Cardiac fibroblast (primary cell): ENCODE results near the gene SNAI1.

Source experiments
- DNase-seq, 2 donors: peaks; one replicate each; pipeline versions ENCODE4 v3.0.0 to v3.0.0-alpha.2; 2010; ENCODE audit warnings: low read depth in 2 of 2
- H3K4me3 ChIP-seq, 2 donors: replicated peaks in 1 of 2; 1 replicate in 1 of 2; 2 replicates in 1 of 2; pipeline ENCODE4 v1.5.1; 2011; ENCODE audit warnings: low read depth in 2 of 2, low read length in 2 of 2, mild to moderate bottlenecking in 2 of 2, moderate library complexity in 1 of 2
- TF ChIP-seq, protein P1 (sequence below): IDR thresholded peaks from one replicate; pipeline ENCODE4 v1.5.1; 2011; ENCODE audit warnings: low read depth, mild to moderate bottlenecking, low read length, inconsistent platforms

SNAI1 gene

DNA sequence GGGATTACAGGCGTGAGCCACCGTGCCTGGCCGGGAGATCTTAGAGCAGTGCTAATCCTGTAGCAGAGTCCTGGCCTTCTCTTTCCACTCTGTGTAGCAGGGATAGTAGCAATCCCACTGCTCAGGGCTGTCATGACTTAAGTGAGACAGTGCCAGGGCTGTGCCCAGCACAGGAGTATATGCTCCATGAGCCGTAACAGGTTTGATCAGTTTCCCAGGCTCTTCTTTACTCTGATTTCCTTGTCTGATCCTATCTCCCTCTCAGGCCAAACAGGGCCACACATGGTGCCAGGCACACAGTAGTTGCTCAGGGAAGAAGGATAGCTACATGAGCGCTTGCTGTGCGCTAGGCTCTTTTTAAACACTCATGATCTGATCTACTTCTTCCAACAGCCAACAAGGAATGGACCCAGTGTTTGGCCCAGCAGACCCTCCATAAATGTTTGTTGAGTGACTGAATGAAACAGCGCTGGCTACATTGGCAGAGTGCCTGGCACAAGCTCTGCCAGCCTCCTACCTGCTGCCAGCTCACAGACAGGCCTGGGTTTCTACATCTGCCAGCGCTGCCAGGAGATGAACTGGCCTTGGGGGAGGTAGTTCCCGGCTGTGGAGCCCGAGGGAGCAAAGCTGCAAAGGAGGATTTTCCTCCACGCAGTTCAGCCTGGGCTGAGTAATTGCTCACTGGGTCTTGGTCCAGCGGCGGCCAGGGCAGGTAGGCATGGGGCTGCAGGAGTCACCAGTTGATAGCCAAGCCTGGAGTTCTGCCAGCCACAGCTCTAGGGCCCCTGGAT, 36.9 kb downstream of the SNAI1 start:
- DNase-seq, result no peak
- TF ChIP-seq, protein P1, sequence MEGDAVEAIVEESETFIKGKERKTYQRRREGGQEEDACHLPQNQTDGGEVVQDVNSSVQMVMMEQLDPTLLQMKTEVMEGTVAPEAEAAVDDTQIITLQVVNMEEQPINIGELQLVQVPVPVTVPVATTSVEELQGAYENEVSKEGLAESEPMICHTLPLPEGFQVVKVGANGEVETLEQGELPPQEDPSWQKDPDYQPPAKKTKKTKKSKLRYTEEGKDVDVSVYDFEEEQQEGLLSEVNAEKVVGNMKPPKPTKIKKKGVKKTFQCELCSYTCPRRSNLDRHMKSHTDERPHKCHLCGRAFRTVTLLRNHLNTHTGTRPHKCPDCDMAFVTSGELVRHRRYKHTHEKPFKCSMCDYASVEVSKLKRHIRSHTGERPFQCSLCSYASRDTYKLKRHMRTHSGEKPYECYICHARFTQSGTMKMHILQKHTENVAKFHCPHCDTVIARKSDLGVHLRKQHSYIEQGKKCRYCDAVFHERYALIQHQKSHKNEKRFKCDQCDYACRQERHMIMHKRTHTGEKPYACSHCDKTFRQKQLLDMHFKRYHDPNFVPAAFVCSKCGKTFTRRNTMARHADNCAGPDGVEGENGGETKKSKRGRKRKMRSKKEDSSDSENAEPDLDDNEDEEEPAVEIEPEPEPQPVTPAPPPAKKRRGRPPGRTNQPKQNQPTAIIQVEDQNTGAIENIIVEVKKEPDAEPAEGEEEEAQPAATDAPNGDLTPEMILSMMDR, result no peak
- no peak overlapping the region for H3K4me3 ChIP-seq

DNA sequence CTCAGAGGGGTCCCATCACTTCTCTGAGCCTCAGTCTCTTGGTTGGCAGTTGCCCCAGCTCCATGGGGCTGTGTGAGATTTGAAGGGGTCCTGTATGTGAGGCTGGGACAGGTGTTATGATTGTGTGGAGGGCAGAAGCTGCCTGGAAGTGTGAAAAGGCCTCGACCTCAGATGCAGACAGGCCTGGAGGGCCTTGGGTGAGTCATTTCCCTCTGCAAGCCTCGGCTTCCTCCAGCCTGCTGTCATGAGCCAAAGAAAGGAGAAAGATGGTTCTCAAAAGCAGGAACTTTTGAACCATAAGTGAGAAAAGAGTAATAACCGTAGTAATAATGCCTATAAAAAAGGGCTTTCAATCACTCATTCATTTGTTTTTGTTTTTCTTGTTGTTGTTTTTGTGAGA, 37.5 kb downstream of the SNAI1 start:
- peak in 1 of 2 donors; percentile 66 for DNase-seq
- TF ChIP-seq, protein P1, result no peak
- H3K4me3 ChIP-seq, result no peak overlapping the region

DNA sequence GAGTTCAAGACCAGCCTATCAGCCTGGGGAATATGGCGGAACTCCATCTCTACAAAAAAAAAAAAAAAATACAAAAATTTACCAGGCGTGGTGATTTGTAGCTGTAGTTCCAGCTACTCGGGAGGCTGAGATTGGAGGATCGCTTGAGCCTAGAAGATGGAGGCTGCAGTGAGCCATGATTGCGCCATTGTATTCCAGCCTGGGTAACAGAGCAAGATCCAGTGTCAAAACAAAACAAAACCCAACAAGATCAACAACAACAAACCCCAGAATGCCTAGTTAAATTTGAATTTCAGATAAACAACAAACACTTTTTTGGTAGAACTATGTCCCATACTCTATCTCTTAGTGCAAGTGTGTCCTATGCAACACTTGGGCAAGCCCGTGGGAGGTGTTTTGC, 39.9 kb downstream of the SNAI1 start:
- TF ChIP-seq, protein P1, result no peak
- DNase-seq, result no peak
- no peak overlapping the region for H3K4me3 ChIP-seq

DNA sequence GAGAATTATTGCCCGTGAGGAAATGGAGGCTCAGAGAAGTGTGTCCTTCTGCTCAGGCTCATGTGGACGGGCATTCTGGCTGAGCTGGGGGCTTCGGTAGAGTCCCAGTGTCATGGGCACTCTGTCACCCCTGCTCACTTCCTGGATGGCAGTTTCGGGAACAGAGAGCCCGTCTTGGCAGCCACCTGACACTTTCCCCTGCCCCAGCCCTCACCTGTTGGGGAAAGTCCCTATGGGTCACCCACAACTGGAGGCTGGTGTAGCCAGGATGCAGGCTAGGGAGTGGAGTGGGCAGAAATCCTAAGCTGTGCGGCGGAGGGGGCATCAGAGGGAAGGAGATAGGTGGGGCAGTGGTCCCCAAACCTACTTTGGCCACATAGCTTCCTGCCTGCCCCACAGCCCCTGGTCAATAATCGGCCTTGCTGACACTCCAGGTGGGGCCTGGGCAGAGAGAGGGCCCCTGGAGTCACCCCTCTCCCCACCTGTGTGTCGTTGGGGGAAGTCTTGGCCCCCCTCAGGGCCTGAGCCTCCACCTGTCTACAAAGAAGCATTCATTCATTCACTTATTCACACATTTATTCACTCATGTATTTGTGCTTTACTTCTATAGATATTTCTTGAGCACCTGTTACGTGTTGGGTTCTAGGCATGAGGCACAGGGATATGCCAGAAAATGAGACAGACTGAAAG, 40.5 kb downstream of the SNAI1 start:
- TF ChIP-seq, protein P1, result no peak
- DNase-seq, result no peak
- H3K4me3 ChIP-seq, result no peak overlapping the region

DNA sequence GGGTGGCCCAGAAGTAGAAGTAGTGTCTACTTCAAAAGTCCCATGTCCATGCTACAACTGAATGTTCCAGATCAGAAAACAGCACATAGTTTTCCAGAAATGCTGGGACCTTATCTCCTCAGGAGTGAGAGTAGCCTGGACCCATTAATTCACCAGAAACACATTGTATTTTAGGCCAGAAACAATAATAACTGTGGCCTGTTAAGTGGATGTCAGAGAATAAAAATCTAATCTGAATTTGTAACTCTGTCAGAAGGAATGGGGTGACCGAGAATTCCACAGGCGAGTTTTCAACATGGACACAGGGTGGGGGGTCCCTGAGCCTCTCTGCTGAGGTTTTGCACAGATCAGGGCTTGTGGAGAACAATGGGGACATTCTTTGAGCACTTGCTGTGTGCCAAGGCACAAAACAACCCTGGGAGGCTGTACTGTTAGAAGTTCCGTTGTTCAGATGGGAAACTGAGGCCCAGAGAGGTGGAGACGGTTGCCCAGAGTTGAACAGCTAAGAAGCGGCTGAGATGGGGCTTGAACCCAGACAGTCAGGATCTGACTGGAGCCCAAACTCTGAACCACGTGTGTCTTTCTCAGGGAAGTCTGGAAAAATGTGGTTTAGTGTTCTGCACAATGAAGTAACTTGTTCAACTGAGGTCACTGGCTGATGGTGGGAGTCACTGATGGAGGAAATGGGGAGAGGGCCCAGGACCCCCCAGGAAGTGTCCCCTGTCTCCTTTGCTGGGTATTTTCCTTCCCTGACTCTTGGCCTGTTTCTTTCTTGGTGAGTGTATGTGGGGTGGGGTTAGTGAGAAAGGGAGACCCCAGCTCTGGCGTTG, 44.2 kb downstream of the SNAI1 start:
- DNase-seq, result peak; percentile 31 to 36
- H3K4me3 ChIP-seq, result no peak overlapping the region
- TF ChIP-seq, protein P1, result no peak

DNA sequence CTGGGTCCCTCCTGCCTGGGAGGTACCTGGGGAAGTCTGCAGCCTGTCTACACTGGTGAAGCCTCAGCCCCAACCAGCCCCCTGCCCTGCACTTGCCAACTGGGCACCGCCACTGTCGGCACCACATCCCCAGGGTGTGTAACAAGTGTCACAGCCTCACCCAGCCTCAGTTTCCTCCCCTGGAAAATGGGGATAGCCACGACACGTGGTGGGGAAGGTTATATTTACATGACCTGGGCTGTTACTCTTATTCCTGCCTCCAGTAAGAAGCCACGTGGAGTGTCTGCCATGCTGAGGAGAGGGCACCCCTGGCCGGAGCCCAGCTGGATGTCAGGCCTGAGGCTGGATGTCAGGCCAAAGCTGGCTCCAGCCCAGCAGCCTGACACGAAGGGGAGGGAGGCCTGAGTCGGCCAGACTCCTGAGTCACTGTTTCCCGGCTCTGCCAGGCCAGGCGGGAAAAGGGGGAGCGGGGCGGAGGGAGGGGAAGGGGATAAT, 44.9 kb downstream of the SNAI1 start:
- TF ChIP-seq, protein P1, result no peak
- DNase-seq, result peak; percentile 92 to 95
- H3K4me3 ChIP-seq, result no peak overlapping the region
